GM21737 (cell line): Measurements from ENCODE around the gene ZRANB3.
"Not testable (repeated sequence)": the region's sequence is repeated elsewhere in the genome, so short reads cannot be mapped to it uniquely, and the experiment has no call there.

ENCODE experiments used
- ATAC-seq: cut with Tn5 transposase; IDR thresholded peaks from one replicate; pipeline ENCODE4 v1.9.1; 2021; ENCODE audit warnings: mild to moderate bottlenecking, moderate library complexity; ENCODE audit not compliant: unreplicated experiment

The ZRANB3 gene

DNA sequence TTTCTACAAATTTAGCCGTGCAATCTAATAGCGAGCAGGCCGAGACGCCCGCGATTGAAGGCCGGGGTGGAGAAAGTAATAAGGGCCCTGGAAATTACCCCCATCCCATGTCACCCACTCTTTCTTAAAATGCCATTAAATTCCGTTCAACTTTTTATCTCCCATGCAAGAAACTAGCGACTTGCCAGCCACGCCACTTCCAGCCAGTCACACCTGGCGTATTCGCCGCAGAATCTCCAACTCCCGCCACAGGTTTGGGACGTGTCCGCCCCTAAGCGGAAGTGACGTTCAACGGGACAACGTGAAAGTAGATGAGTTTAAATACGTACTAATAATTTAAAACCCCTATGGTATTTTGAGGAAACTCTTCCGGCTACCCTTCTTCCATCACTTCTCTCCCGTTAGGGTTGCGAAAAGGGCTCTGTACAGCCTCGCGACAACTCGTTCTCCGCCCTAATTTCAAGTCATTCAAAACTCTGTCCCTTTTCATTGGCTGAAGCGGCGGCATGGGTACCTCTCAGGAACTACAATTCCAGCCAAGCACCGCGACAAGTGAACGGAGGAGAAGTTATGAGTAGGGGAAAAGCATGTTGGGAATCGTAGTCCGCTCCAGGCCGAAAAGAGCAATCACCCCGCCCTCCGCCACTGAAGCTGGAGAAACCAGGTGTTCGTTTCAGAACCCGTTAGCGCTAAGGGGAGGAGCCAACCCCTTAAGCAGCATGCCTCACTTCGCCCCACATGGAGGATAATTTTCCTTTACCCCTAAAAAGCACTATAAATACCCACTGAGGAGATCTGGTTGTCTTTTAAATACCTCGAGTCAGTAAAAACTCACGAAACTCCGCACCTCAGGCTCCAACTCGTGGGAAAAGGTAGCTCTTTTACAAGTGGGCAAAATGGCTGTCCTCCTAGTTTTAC, at the start of gene ZRANB3:
Gene ZRANB3 (minus strand): TSS at position 906 of the 918 bp plus-strand sequence.
- ATAC-seq: peak; percentile 65

DNA sequence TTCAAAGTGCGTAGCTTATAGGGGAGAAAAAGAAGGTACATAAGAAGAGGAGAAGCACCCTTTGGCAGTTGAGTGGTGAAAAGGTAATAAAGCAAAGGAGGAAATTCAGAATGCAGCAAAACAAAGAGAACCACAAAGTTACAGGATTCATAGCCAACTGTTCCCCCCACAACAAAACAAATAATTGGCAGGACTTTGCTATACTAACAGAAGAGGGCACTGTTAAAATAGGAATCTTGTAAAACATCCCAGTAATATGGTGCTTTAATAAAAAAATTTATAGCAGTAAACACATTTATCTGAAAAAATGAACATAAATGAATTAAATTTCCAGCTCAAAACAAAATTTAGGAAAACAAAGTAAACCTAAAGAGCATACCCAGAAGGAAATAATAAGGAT, 42.6 kb upstream of the ZRANB3 start:
- ATAC-seq: no peak

DNA sequence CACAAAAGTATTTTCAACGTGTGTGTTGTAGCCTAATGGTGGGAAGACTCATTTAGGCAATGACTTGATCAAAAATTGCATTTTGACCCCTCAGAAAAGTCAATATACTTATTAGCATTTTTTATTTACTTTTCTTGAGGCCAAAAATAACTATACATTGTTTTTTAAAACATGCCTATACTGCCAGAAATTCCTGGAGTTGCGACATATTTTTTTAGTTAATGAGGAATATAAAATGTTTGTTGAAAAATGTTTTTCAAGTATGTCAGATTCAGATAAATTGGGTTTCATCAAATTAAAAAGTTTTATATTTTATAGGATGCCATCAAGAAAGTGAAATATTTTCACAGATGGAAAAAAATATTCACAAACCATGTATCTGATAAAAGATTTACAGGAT, 39.9 kb upstream of the ZRANB3 start:
- no peak for ATAC-seq

DNA sequence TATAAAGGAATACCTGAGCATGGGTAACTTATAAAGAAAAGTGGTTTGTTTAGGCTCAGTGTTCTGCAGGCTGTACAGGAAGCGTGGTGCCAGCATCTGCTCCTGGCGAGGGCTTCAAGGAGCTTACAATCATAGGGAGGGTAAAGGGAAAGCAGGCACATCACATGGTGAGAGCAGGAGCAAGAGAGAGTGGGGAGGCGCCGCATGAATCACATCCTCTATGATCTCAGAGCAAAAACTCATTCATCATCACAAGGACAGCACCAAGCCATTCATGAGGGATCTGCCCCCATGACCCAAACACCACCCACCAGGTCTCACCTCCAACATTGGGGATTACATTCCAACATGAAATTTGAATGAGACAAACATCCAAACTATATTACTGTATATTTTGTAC, 32.8 kb upstream of the ZRANB3 start:
- ATAC-seq: no peak

DNA sequence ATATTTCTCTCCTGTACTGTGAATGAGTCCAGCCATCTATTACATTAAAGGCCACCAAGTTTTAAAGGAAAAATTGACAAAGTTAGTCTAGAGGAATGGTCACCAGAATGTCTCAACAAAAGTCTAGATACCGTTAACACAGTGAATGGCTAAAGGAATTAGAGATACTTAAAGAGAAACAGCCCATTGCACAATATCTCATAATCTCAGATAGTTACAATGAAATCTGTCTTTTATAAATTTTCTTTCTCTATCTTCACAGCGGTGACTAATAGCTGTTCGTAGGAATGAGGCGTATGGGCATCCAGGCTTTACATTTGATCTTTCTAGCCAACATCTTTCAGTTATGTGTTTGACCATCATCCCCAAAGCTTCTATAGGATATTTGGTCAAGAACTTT, 30.9 kb upstream of the ZRANB3 start:
- no peak for ATAC-seq

DNA sequence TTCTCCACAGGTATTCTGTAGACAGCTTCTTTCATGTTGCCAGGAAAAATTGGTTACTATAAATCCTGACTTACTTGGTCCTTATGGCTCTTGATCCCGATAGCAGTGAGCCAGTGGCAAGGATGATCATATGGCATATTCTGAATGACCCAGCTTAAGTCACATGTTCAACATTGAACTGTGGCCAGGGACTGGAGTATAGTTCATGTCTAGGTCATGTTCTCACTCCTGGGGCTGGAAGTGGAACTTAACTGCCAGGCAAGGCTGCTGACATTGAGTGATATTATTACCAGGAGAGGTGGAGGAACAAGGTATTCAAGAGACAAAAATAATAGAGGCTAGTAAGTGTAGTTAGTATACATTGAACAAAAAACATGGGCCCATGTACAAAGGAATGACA, 26.5 kb upstream of the ZRANB3 start:
- no peak for ATAC-seq

DNA sequence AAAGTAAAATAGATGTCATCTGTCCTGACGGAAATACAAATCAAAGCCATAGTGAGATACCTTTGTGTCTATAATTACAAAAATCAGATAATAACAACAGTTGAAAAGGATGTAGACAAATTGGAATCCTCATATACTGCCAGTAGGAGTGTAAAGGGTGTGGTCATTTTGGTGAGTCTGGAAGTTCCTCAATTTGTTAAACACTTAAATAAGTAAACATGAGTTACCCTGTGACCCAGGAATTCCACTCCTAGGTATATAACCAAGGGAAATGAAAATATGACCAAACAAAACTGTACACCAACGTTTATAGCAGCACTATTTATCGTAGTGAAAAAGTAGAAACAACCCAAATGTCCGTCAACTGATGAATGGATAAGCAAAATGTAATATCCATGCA, 24.3 kb upstream of the ZRANB3 start:
- ATAC-seq: no peak

DNA sequence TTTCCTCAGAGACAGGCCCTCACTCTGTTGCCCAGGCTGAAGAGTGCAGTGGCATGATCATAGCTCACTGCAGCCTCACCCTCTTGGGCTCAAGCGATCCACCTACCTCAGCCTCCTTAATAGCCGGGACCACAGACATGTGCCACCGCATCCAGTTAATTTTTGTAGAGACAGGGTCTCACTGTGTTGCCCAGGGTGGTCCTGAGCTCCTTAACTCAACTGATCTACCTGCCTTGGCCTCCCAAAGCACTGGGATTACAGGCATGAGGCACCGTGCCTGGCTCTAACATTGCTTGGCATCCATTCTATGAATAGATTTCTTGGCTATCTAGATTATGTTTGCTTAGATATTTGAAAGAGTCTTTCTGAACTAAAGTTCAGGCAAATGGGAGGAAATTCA, 21.9 kb upstream of the ZRANB3 start:
- no peak for ATAC-seq

DNA sequence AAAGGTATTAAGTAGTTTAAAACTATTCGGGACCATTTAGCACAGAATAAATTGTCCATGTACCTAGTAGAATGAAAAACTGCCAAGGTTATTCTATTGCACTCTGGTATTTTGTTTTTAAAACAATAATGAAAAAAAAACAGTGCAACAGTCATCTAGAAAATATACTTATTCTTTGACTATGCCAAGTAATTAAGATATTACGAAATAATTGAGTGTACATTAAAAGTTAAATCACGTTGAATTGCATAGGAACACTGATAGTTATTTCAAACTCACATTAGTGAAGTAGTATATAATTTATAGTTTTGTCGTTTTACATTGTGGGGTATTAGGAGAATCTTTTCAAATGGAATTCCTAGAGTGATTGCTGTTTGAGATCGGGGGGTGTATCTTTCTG, 20.3 kb upstream of the ZRANB3 start:
- ATAC-seq: no peak

DNA sequence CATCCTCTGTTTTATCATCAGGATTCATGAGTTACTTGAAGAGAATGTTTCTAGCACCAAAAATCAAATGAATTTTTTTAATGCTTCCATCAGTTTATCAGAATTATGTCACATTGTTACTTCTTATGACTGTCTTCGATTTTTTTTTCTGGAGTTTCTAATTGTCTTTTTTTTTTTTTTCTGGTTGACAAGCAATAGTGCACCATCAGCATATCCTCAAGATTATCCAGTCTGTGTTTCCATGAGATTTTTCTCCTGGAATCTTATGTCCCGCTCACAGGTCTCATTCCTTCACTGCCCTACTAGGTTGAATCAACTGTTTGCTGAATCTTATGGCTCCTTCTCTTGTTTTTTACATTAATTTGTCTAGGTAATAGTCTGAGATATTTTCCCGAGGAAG, 16.3 kb upstream of the ZRANB3 start:
- no peak for ATAC-seq

DNA sequence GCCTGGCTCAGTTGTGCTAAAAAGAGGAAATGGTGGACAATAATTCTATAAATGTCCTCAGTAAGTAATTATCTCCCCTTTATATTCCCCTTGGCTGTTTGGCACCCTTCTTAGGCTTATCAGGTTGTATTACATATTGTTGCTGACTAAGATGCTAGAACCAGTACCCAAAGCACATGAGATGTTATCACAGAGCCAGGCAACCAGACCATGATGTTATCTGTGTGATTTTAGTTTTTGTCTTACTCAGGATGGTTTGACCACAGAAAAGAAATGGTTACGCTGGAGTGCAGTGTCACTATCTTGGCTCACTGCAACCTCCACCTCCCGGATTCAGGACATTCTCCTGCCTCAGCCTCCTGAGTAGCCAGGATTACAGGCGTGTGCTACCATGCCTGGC, 15.4 kb upstream of the ZRANB3 start:
- no peak for ATAC-seq

DNA sequence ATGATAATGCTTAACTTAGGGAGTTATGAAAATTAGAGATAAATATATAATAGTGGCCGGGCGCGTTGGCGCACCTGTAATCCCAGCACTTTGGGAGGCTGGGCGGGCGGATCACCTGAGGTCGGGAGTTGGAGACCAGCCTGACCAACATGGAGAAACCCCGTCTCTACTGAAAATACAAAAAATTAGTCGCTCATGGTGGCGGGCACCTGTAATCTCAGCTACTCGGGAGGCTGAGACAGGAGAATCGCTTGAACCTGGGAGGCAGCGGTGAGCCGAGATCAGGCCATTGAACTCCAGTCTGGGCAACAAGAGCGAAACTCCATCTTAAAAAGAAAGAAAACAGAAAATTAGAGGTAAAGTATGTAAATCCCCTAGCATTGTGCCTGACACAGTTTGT, 2.5 kb upstream of the ZRANB3 start:
- not testable (repeated sequence) for ATAC-seq

DNA sequence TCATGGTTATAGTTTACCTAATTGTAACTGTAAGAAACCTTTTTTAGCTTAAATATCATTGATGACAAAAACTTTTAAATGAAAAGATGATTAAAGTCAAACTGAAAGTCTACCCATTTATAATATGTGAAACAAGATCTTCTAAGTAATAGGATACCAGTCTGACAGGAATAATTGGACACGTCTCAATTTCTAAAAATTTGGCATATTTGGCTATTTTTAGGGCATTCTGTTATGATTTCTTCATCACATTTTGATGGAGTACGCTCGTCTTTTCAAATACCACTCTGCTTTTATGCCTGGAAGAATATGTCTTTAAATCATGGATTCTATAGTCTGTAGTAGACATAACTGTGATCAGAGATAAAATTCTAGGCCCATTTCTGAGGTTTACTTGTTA, 1.6 kb upstream of the ZRANB3 start:
- no peak for ATAC-seq

DNA sequence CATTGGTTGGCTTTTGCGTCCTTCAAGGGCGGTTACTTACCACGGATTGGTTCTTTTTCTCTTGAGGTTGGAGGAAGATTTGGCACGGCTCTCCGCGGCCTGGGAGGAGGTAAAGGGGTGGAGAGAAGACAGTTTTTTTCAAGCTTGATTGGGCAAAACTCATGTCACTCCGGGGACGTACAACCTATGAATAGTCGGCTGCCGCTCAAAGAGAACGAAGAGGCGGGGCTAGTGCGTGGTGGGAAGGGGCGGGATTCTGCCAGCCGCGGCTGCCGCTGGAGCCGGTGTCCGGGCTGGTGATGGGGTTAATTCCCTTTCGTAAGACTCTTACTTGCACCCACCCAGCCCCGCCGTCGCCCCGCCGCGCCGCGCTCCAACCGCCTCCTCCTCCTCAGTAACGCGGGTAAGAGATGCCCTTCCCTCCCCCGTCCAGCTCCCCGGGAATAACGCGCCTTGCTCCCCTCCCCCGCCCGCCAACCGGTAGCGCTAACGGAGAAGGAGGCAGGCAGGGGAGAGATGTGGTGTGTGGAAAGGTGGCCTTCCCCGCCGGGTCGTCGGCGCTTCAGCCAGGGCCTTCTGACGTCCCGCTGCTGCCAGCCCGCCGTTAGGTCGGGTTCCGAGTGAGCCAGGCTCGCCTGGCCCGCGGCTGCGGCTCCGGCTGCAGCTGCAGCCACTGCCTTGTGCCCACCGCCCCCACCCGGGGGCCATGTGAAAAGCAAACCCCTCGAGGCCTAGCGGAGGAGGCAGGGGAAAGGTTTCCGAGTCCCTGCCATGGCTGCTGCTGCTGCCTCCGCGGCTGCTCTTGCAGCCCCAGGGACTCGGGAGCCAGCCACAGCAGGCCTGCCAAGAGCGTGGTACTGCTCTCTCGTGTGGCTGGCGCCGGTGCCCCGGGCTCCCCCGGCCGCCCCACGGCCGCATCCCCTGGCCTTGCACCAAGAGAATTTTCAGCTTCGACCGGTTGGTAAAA, 496 bp upstream of the ZRANB3 start, which contains the start of gene R3HDM1:
Gene R3HDM1 (plus strand): TSS at position 254 of the 967 bp plus-strand sequence. CDS start 73,362 bp downstream, outside the sequence.
- peak; percentile 77 for ATAC-seq

DNA sequence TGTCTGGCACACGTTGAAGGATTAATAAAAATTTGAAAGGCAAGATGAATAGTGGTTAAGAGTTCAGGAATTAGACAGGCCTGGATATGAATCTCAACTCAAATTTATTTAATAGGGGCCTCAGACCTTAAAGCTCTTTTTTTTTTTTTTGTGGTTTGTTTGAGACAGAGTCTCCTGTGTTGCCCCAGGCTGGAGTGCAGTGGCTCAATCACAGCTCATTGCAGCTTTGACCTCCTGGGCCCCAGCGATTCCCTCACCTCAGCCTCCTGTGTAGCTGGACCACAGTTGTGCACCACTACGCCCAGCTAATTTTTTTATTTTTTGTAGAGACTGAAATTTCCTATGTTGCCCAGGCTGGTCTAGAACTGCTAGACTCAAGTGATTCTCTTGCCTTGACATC, 3.0 kb downstream of the ZRANB3 start:
- ATAC-seq: no peak

DNA sequence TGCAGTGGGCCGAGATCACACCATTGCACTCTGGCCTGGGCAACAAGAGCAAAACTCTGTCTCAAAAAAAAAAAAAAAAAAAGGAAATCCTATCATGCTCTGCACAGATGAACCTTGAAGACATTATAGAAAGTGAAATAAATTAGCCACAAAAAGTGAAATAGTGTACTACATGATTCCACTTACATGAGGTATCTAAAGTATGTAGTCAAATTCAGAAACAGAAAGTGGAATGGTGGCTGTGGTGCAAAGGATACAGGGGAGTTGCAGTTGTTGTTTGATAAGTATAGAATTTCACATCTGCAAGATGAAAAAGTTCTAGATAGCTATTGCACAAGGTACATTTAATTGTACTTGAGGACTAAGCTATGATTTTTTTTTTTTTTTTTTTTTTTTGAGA, 5.2 kb downstream of the ZRANB3 start:
- ATAC-seq: no peak

DNA sequence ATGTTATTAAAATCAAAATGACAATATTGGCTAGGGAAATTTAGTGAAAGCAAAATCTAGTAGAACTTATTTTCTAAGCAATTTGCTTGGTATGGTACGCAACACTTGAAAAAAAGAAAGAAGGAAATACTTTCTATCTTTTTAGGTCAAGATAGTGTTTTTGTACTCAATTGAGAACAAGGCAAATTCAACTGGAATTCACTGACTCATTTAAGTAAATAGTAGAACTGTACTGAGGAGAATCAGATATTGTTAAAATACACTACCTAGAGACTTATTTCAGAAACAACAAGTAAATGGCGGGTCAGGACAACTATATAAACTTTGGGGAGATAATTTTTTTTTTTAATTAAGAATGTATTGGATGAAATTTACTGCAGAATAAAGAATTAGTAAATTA, 18.9 kb downstream of the ZRANB3 start:
- no peak for ATAC-seq

DNA sequence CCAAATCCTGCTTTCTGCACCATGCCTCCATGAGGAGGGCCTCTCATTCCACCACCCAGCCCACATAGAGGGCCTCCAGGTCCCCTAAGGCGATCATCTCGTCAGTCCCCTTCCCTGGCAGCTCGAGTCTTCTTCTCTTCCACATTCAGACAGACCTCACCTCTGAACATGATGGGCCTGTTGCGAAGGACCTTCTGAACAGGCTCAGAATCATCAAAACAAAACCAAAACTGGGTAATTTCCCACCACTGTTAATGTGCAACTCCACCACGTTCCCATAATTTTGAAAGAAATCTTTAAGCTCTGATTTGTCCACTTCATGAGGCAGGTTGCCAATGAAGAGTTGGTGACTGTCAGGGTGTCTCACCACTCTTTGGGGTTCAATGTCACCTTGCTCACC, 20.4 kb downstream of the ZRANB3 start:
- ATAC-seq: no peak

DNA sequence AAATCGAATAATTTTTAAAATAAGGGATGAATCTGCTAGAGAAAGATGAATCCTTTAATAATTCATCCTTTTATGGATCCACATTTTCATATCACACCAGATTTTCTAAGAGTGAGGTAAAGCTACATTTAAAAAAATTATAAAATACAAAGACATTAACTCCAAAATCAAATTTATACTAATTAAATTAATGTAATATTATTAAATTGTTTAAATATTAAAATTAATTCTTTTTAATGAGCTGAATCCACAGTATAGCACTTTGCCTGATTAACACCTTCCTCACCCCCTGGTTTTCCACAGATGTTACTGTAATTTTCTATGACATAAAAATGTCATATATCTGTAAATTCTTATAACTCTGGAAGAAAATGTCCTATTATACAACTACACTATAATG, 26.2 kb downstream of the ZRANB3 start:
- no peak for ATAC-seq

DNA sequence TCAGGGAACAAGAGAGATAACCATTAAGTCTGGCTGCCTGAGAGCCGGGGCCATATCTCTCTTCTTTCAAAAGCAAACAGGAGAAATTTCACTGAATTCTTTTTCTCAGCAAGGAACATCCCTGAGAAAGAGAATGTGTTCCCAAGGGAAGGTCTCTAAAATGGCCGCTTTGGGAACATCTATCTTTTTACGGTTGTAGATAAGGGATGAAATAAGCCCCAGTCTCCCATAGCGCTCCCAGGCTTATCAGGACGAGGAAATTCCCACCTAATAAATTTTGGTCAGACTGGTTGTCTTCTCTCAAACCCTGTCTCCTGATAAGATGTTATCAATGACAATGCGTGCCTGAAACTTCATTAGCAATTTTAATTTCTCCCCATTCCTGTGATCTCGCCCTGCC, 32.4 kb downstream of the ZRANB3 start:
- not testable (repeated sequence) for ATAC-seq

DNA sequence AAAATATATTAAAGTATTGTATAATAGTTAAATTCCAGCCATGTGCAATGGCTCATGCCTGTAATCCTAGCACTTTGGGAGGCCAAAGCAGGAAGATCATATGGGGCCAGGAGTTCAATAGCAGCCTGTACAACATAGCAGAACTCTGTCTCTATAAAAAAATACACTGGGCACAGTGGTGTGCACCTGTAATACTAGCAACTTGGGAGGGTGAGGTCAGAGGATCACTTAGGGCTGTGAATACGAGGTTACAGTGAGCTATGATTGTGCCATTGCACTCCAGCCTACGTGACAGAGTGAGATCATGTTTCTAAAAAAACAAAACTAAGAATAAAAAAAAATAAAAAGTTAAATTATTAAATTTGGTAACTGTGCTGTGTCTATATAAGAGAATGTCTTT, 36.1 kb downstream of the ZRANB3 start:
- no peak for ATAC-seq

DNA sequence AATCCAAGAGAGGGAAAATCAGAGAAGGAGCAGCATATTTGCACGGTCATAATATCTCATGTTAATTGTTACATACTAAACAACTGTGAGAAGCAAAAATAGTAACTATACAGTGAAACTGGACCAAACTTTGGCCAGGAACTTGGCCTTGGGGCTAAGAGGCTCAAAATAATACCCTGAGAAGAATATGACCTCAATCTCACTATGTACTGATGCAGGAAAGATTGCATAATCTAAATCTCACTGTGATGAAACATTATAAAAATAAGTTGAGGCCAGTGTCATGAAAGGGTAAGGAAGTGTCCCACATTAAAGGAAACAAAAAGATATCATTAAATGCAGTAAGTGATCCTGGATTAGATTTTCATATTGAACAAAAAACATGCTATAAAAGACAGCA, 36.5 kb downstream of the ZRANB3 start:
- no peak for ATAC-seq
